NT2/D1 (cell line): ENCODE measurements around the gene HLA-DOA.

Experiments
- DNase-seq: peaks from one replicate; pipeline ENCODE4 v3.0.0-alpha.2; 2011; ENCODE audit warnings: low read depth, low spot score
- H3K27me3 ChIP-seq: 2 replicates; pipeline ENCODE4 v1.6.0; 2011; ENCODE audit warnings: mild to moderate bottlenecking; ENCODE audit not compliant: insufficient read length, insufficient read depth
- H3K36me3 ChIP-seq: 2 replicates; pipeline ENCODE4 v1.6.1; 2011; ENCODE audit warnings: mild to moderate bottlenecking, low read length, mixed read lengths; ENCODE audit not compliant: insufficient read depth, insufficient read length
- H3K4me1 ChIP-seq: 2 replicates; pipeline ENCODE4 v1.5.1; 2011; ENCODE audit not compliant: insufficient read depth, insufficient read length
- H3K4me3 ChIP-seq: 2 replicates; pipeline ENCODE4 v1.5.1; 2011; ENCODE audit warnings: low read depth; ENCODE audit not compliant: insufficient read length
- H3K9ac ChIP-seq: 2 replicates; pipeline ENCODE4 v1.6.0; 2011; ENCODE audit warnings: low read depth; ENCODE audit not compliant: insufficient read length
- H3K9me3 ChIP-seq: 2 replicates; pipeline ENCODE4 v1.5.1; 2011; ENCODE audit warnings: mild to moderate bottlenecking, low read length; ENCODE audit not compliant: insufficient read depth
- SUZ12 ChIP-seq: IDR thresholded peaks from 2 replicates; pipeline ENCODE4 v1.6.1; 2011; ENCODE audit not compliant: insufficient read length, insufficient read depth; ENCODE audit errors: extremely low read depth
- YY1 ChIP-seq: IDR thresholded peaks from 2 replicates; pipeline ENCODE4 v1.6.1; 2011; ENCODE audit not compliant: insufficient read length, insufficient read depth
- ZNF274 ChIP-seq: IDR thresholded peaks from 2 replicates; pipeline ENCODE4 v1.6.1; 2011; ENCODE audit warnings: mild to moderate bottlenecking, low read depth, low read length

Gene HLA-DOA

GRCh38 chr6:32971581-32972352 lies 37.6 kb downstream of the HLA-DOA start:
- H3K9ac ChIP-seq = peak overlapping the region; percentile 96
- peaks cover 58% of the 10 kb centered on the region for H3K36me3 ChIP-seq
- peak overlapping the region; percentile 90 for H3K4me3 ChIP-seq
- no peak for TF ChIP-seq SUZ12
- peak; percentile 63 for TF ChIP-seq YY1
- no peaks in the 10 kb centered on the region for H3K9me3 ChIP-seq
- H3K27me3 ChIP-seq = no peaks in the 10 kb centered on the region
- DNase-seq = peak; percentile 95
- H3K4me1 ChIP-seq = peaks cover 2% of the 10 kb centered on the region

GRCh38 chr6:32971242-32971580 lies 38.2 kb downstream of the HLA-DOA start:
- H3K27me3 ChIP-seq = no peaks in the 10 kb centered on the region
- H3K36me3 ChIP-seq = peaks cover 56% of the 10 kb centered on the region
- peak overlapping the region; percentile 93 for H3K9ac ChIP-seq
- no peak for DNase-seq
- peaks cover 1% of the 10 kb centered on the region for H3K4me1 ChIP-seq
- TF ChIP-seq YY1 (peak; percentile 62), ZNF274 (no peak), SUZ12 (no peak)
- no peaks in the 10 kb centered on the region for H3K9me3 ChIP-seq
- H3K4me3 ChIP-seq = peak overlapping the region; percentile 88

- TF ChIP-seq ZNF274 = no peak
- TF ChIP-seq SUZ12 = no peak
- no peak for TF ChIP-seq YY1
- H3K4me3 ChIP-seq = peak overlapping the region; percentile 98
- no peaks in the 10 kb centered on the region for H3K4me1 ChIP-seq
- H3K27me3 ChIP-seq = no peaks in the 10 kb centered on the region
- peaks cover 51% of the 10 kb centered on the region for H3K36me3 ChIP-seq
- no peaks in the 10 kb centered on the region for H3K9me3 ChIP-seq
- peak overlapping the region; percentile 100 for H3K9ac ChIP-seq
- no peak for DNase-seq
Measured at GRCh38 chr6:32970413-32971241, 38.8 kb downstream of the HLA-DOA start.

GRCh38 chr6:32969685-32970412 lies 39.5 kb downstream of the HLA-DOA start:
- Histone ChIP-seq H3K9me3 (no peaks in the 10 kb centered on the region), H3K9ac (peak overlapping the region; percentile 100), H3K36me3 (peaks cover 45% of the 10 kb centered on the region), H3K4me3 (peak overlapping the region; percentile 98), H3K4me1 (no peaks in the 10 kb centered on the region), H3K27me3 (no peaks in the 10 kb centered on the region)
- DNase-seq = no peak
- TF ChIP-seq ZNF274 = no peak
- no peak for TF ChIP-seq SUZ12
- no peak for TF ChIP-seq YY1

DNA sequence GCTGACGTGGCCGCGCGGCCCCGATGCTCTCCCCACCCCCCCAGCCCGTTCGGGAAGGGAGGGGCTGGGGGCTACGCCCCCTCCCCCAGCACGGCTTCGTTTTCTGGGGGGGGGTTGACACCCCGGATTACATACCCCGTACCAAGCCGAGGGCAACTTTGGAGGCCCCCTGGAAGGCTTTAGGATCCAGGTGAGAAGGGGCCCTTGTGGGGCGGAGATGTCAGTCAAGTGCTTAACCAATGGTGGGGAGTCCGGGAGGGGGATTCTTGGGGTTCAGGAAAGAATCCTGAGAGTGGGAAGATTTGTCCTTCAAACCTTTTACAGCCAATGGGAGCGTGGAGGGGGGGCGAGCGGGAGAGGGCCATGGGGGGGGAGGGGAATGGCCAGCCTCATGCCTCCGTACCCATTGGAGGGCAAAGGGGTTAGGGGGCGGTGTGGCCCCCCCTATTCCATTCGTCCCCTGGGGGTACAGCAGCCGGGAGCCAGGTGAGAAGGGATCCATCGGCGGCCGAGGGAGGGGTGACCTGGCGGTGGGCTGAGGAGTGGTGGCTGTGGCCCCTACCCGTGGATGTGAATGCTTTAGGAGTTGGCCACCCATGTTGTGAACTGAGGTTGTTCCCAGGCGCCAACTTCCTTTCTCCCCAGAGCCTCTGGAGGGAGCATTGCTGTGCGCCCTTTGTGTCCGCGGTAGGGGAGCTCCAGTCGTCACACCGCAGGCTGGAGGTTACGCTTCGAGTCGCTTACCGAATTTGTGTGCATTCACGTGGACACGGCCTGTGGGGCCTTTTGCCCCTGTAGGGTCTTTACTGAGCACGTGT lies 40.3 kb downstream of the HLA-DOA start:
- H3K27me3 ChIP-seq = no peaks in the 10 kb centered on the region
- H3K36me3 ChIP-seq = peaks cover 40% of the 10 kb centered on the region
- H3K4me1 ChIP-seq = no peaks in the 10 kb centered on the region
- peak overlapping the region; percentile 100 for H3K9ac ChIP-seq
- peak overlapping the region; percentile 98 for H3K4me3 ChIP-seq
- DNase-seq = peak; percentile 71
- TF ChIP-seq SUZ12 = no peak
- no peak for TF ChIP-seq ZNF274
- no peak for TF ChIP-seq YY1
- H3K9me3 ChIP-seq = no peaks in the 10 kb centered on the region

GRCh38 chr6:32968093-32968866 lies 41.1 kb downstream of the HLA-DOA start, which contains the start of gene BRD2:
BRD2 (plus strand) TSS chr6:32968594; CDS start chr6:32972899, 4,305 bp downstream.
- Histone ChIP-seq H3K36me3 (peaks cover 35% of the 10 kb centered on the region), H3K9ac (peak within 1 kb of the TSS; percentile 100), H3K9me3 (no peaks in the 10 kb centered on the region), H3K27me3 (no peaks in the 10 kb centered on the region), H3K4me3 (peak within 1 kb of the TSS; percentile 98), H3K4me1 (no peaks in the 10 kb centered on the region)
- peak; percentile 86 for DNase-seq
- no peak for TF ChIP-seq SUZ12
- TF ChIP-seq ZNF274 = no peak
- TF ChIP-seq YY1 = peak; percentile 53
